Naive thymus-derived CD8-positive, alpha-beta T cell (primary cell): Measurements from ENCODE around the gene MID1. TPM values are rescaled to one million over a fixed set of nuclear protein-coding genes. Genes with fewer than 3 reads are reported as not detected.

ENCODE experiments used
- ATAC-seq, 2 donors: fragments of 150-1000 bp; cut with Tn5 transposase in 1 of 2; sonication (Bioruptor Pico), chemical (Tn5 transposase) in 1 of 2; 1 replicate in 1 of 2; 2 replicates in 1 of 2; pipeline ENCODE4 v1.10.0; 2021; ENCODE audit warnings: mild to moderate bottlenecking in 2 of 2, moderate library complexity in 2 of 2
- POLR2A ChIA-PET: fragments of 350-600 bp; sonication (Branson Sonifier 250); formaldehyde crosslinking; loops from one replicate; lab custom pipeline; 2021; ENCODE audit warnings: antibody characterized with exemption; lab: Charles Lee
- DNase-seq, 10 donors: peaks; one replicate each; pipeline versions ENCODE4 v3.0.0 to v3.0.0-alpha.2; 2020 to 2022
- H3K27ac Mint-ChIP-seq, 10 donors: one replicate each; pipeline ENCODE4 v1.8.0; 2020 to 2022; ENCODE audit warnings: mild to moderate bottlenecking in 10 of 10, mixed read lengths in 10 of 10, moderate library complexity in 4 of 10, inconsistent platforms in 1 of 10
- H3K27me3 Mint-ChIP-seq, 5 donors: one replicate each; pipeline ENCODE4 v1.8.0; 2021 to 2022; ENCODE audit warnings: mixed read lengths in 5 of 5
- H3K36me3 Mint-ChIP-seq, 3 donors: one replicate each; pipeline ENCODE4 v1.8.0; 2020 to 2022; ENCODE audit warnings: mixed read lengths in 3 of 3, mild to moderate bottlenecking in 2 of 3, inconsistent platforms in 1 of 3
- H3K4me1 Mint-ChIP-seq, 4 donors: one replicate each; pipeline ENCODE4 v1.8.0; 2021 to 2022; ENCODE audit warnings: mixed read lengths in 4 of 4
- H3K4me3 Mint-ChIP-seq, 10 donors: one replicate each; pipeline ENCODE4 v1.8.0; 2020 to 2022; ENCODE audit warnings: mild to moderate bottlenecking in 10 of 10, mixed read lengths in 10 of 10, moderate library complexity in 6 of 10, inconsistent platforms in 1 of 10
- H3K9me3 Mint-ChIP-seq, 9 donors: one replicate each; pipeline ENCODE4 v1.8.0; 2020 to 2022; ENCODE audit warnings: mixed read lengths in 9 of 9, mild to moderate bottlenecking in 3 of 9, inconsistent platforms in 1 of 9, moderate library complexity in 1 of 9
- polyA plus RNA-seq, 3 donors: library from polyadenylated mRNA; unstranded; fragments of 300-500 nt; fragmentation: Illumina TruSeq; gene quantifications; one replicate each; pipeline ENCODE4 v1.2.3, GENCODE V29; 2021
- total RNA-seq, 8 experiments: library from RNA in 2 of 8; stranded (reverse) in 2 of 8; gene quantifications; one replicate each; pipeline ENCODE4 v1.2.3 and lab custom pipeline; 2021 to 2026

Gene MID1, protein sequence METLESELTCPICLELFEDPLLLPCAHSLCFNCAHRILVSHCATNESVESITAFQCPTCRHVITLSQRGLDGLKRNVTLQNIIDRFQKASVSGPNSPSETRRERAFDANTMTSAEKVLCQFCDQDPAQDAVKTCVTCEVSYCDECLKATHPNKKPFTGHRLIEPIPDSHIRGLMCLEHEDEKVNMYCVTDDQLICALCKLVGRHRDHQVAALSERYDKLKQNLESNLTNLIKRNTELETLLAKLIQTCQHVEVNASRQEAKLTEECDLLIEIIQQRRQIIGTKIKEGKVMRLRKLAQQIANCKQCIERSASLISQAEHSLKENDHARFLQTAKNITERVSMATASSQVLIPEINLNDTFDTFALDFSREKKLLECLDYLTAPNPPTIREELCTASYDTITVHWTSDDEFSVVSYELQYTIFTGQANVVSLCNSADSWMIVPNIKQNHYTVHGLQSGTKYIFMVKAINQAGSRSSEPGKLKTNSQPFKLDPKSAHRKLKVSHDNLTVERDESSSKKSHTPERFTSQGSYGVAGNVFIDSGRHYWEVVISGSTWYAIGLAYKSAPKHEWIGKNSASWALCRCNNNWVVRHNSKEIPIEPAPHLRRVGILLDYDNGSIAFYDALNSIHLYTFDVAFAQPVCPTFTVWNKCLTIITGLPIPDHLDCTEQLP
- total RNA-seq (under 1 TPM in 1 of 2 experiments, not detected in 1; 0.31 TPM), polyA plus RNA-seq (not detected), total RNA-seq (lab: John Stamatoyannopoulos, UW) (0 to 0.43 (median 0.18) reads per million in 6 experiments)

- H3K36me3 Mint-ChIP-seq, result peaks cover 0 to 11% (median 0%) of the 10 kb centered on the region in 3 donors
- H3K27me3 Mint-ChIP-seq, result peaks cover 5 to 40% (median 31%) of the 10 kb centered on the region in 5 donors
- peak within 1 kb of the TSS; percentile 65 to 85 (median 80) for H3K4me3 Mint-ChIP-seq
- H3K27ac Mint-ChIP-seq, result peak within 1 kb of the TSS in 2 of 10 donors; percentile 71 to 78
- ATAC-seq, result peak; percentile 28 to 42
- peaks cover 0 to 5% (median 0%) of the 10 kb centered on the region in 9 donors for H3K9me3 Mint-ChIP-seq
- POLR2A ChIA-PET, result no interaction called here
- peaks cover 9 to 21% (median 15%) of the 10 kb centered on the region in 4 donors for H3K4me1 Mint-ChIP-seq
- peak in 1 of 10 donors; percentile 5 for DNase-seq
Measured at GRCh38 chrX:10620121-10620699, at the start of gene MID1. Gene MID1, minus strand, starts transcription at chrX:10620585. Its CDS starts 53,038 bp downstream, at chrX:10567547.

DNA sequence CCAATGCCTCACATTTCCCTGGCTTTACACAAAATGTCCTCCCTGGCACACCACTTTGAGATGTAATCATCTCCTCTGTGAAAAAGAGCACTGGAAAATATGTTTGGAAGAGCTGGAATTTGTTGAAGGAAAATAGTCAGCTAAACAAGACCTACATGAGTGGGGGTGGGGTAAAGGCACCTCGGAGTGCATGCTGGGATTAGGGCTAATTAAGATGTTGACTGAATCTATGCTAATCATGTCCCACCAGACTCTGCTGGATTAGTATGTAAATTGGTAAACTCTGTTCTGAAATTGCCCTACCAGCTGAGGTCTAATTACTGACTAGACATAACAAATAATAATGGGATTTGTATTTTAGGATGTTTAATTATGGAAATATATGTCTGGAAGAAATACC lies 46.8 kb upstream of the MID1 start:
- Mint-ChIP-seq H3K4me3 (no peak overlapping the region), H3K36me3 (peaks cover 0 to 5% (median 0%) of the 10 kb centered on the region in 3 donors), H3K27ac (no peak overlapping the region), H3K9me3 (peaks cover 0 to 4% (median 0%) of the 10 kb centered on the region in 9 donors), H3K27me3 (peaks cover 0 to 4% (median 0%) of the 10 kb centered on the region in 5 donors), H3K4me1 (no peaks in the 10 kb centered on the region)
- ATAC-seq (no peak), DNase-seq (no peak)
- POLR2A ChIA-PET, result no interaction called here

DNA sequence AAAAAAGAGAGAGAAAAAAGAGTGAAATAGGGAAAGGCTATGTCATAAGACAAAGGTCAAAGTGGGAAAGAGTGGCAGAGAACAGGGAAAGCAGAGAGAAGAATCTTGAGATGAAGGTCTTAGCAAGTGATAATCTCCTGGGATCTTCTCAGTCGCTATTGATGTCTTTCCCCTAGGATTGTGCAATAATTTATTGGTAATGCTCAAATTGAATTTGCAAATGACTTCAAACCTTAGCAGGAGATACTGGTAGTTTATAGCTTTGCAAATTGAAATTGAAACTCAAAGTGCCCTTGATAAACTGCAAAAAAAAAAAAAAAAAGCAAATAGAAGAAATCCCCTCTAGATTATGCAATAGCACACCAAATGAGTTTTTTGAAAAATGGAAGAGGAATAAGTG lies 45.7 kb upstream of the MID1 start:
- H3K36me3 Mint-ChIP-seq, result peaks cover 0 to 5% (median 0%) of the 10 kb centered on the region in 3 donors
- H3K4me1 Mint-ChIP-seq, result no peaks in the 10 kb centered on the region
- no peak overlapping the region for H3K4me3 Mint-ChIP-seq
- POLR2A ChIA-PET, result no interaction called here
- no peak overlapping the region for H3K27ac Mint-ChIP-seq
- no peak for DNase-seq
- ATAC-seq, result no peak
- no peaks in the 10 kb centered on the region for H3K27me3 Mint-ChIP-seq
- H3K9me3 Mint-ChIP-seq, result peaks cover 0 to 4% (median 0%) of the 10 kb centered on the region in 9 donors

GRCh38 chrX:10665681-10666080 lies 45.3 kb upstream of the MID1 start:
- H3K4me1 Mint-ChIP-seq, result no peaks in the 10 kb centered on the region
- POLR2A ChIA-PET, result no interaction called here
- DNase-seq (no peak), ATAC-seq (no peak)
- no peak overlapping the region for H3K27ac Mint-ChIP-seq
- H3K9me3 Mint-ChIP-seq, result peaks cover 0 to 4% (median 0%) of the 10 kb centered on the region in 9 donors
- no peak overlapping the region for H3K4me3 Mint-ChIP-seq
- no peaks in the 10 kb centered on the region for H3K27me3 Mint-ChIP-seq
- H3K36me3 Mint-ChIP-seq, result peaks cover 0 to 5% (median 0%) of the 10 kb centered on the region in 3 donors

DNA sequence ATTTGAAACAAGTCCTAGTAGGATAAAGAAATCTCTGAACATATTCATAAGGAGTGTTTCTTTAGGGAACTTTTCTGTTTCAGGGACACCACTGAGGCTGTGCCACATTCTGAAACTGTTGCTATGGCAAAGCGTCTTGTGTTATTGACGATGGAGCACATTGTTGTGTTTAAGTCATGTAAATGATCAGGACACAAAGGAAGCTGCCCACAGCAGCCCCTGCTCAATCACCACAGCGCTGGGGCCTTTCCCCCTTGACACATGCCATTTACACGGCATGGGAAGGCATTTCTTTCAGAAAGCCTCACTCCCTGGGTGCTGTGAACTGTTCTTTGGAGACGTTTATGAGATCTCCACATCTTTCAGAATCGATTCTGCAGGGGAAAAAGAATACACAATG lies 39.8 kb upstream of the MID1 start:
- H3K4me3 Mint-ChIP-seq, result no peak overlapping the region
- DNase-seq, result no peak
- POLR2A ChIA-PET, result no interaction called here
- H3K9me3 Mint-ChIP-seq, result peaks cover 0 to 11% (median 0%) of the 10 kb centered on the region in 9 donors
- no peak overlapping the region for H3K27ac Mint-ChIP-seq
- H3K27me3 Mint-ChIP-seq, result no peaks in the 10 kb centered on the region
- H3K36me3 Mint-ChIP-seq, result peaks cover 0 to 8% (median 0%) of the 10 kb centered on the region in 3 donors
- ATAC-seq, result no peak
- H3K4me1 Mint-ChIP-seq, result no peaks in the 10 kb centered on the region

DNA sequence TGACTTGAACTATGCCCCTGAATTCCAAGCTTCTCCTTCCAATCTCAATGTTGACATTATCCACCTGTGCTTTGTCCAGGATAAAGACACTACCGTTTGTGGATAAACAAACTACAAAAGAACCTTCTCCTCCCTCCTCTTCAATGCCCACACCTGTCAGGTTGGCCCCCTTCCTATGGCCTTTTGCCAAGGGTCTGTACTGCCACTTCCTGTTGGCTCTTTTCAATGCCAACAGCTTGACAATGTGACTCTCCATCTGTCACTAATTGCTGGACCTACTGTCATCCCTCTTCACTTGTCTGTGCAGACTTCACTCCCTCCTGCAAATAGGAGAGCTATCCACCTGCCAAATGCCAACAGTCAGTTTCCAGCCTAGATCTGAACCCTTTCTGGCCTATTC lies 35.8 kb upstream of the MID1 start:
- DNase-seq (no peak), ATAC-seq (no peak)
- Mint-ChIP-seq H3K4me3 (no peak overlapping the region), H3K36me3 (peaks cover 0 to 4% (median 0%) of the 10 kb centered on the region in 3 donors), H3K27ac (no peak overlapping the region), H3K27me3 (no peaks in the 10 kb centered on the region), H3K9me3 (peaks cover 0 to 28% (median 5%) of the 10 kb centered on the region in 9 donors), H3K4me1 (no peaks in the 10 kb centered on the region)
- POLR2A ChIA-PET, result no interaction called here

- ATAC-seq (no peak), DNase-seq (no peak)
- no peaks in the 10 kb centered on the region for H3K27me3 Mint-ChIP-seq
- POLR2A ChIA-PET, result no interaction called here
- H3K4me3 Mint-ChIP-seq, result no peak overlapping the region
- no peaks in the 10 kb centered on the region for H3K4me1 Mint-ChIP-seq
- peaks cover 0 to 28% (median 5%) of the 10 kb centered on the region in 9 donors for H3K9me3 Mint-ChIP-seq
- H3K36me3 Mint-ChIP-seq, result peaks cover 0 to 4% (median 0%) of the 10 kb centered on the region in 3 donors
- H3K27ac Mint-ChIP-seq, result no peak overlapping the region
Measured at GRCh38 chrX:10654960-10655359, 34.6 kb upstream of the MID1 start.

DNA sequence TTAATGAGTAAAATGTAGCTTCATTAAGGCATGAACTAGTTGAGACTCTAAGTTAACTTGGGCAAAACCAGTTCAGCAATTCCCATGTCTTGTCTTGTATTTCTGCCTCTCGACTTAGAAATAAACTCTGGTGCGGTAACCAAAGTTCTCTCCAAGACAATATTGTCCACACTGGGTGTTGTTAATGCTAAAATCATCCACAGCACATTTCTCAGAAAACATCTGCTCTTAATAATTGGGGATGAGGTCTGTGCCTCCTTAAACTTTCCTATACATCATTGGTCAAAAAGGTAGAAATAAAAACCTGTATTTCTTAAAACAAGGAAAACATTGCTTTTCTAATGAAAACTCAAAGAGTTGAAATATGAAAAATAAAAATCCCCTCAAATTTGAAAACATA lies 32.9 kb upstream of the MID1 start:
- Mint-ChIP-seq H3K27ac (no peak overlapping the region), H3K27me3 (no peaks in the 10 kb centered on the region), H3K4me1 (no peaks in the 10 kb centered on the region), H3K36me3 (peaks cover 0 to 4% (median 0%) of the 10 kb centered on the region in 3 donors), H3K4me3 (no peak overlapping the region), H3K9me3 (peaks cover 0 to 22% (median 5%) of the 10 kb centered on the region in 9 donors)
- POLR2A ChIA-PET, result no interaction called here
- no peak for ATAC-seq
- no peak for DNase-seq

DNA sequence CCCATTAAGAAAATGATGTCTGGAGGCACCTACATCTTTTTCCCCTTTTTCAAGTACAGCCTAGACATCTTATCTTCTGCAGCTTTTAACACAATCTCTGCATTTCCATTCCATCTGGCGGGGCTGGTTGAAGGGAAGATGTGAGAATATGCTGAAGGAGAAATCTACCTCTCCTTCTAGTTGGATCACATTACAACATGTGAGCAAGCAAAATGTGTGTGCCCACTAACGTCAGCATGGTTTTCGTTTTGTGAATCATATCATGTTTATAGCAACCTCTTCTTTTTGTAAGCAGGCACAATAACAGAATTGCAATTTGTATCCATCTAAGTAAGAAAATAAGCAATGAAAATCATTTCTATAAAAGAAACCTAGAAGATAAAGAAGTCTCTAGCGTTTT lies 28.9 kb upstream of the MID1 start:
- ATAC-seq (no peak), DNase-seq (no peak)
- Mint-ChIP-seq H3K4me3 (no peak overlapping the region), H3K4me1 (no peaks in the 10 kb centered on the region), H3K27ac (no peak overlapping the region), H3K36me3 (no peaks in the 10 kb centered on the region), H3K27me3 (no peaks in the 10 kb centered on the region), H3K9me3 (peaks cover 0 to 13% (median 5%) of the 10 kb centered on the region in 9 donors)
- POLR2A ChIA-PET, result no interaction called here

GRCh38 chrX:10648614-10649013 lies 28.2 kb upstream of the MID1 start:
- H3K4me3 Mint-ChIP-seq, result no peak overlapping the region
- no peaks in the 10 kb centered on the region for H3K36me3 Mint-ChIP-seq
- no peak for DNase-seq
- H3K27ac Mint-ChIP-seq, result no peak overlapping the region
- H3K27me3 Mint-ChIP-seq, result no peaks in the 10 kb centered on the region
- no peaks in the 10 kb centered on the region for H3K4me1 Mint-ChIP-seq
- peaks cover 0 to 13% (median 5%) of the 10 kb centered on the region in 9 donors for H3K9me3 Mint-ChIP-seq
- POLR2A ChIA-PET, result no interaction called here
- no peak for ATAC-seq

GRCh38 chrX:10636851-10637250 lies 16.5 kb upstream of the MID1 start:
- Mint-ChIP-seq H3K27ac (no peak overlapping the region), H3K4me1 (no peaks in the 10 kb centered on the region), H3K27me3 (peaks cover 0 to 1% (median 0%) of the 10 kb centered on the region in 5 donors), H3K4me3 (no peak overlapping the region), H3K9me3 (peaks cover 0 to 16% (median 4%) of the 10 kb centered on the region in 9 donors), H3K36me3 (peaks cover 0 to 5% (median 0%) of the 10 kb centered on the region in 3 donors)
- DNase-seq, result no peak
- ATAC-seq, result no peak
- POLR2A ChIA-PET, result no interaction called here

- no peak overlapping the region for H3K4me3 Mint-ChIP-seq
- ATAC-seq, result no peak
- H3K4me1 Mint-ChIP-seq, result no peaks in the 10 kb centered on the region
Measured at GRCh38 chrX:10636337-10636736, 16.0 kb upstream of the MID1 start.

More at GRCh38 chrX:10636337-10636736, 16.0 kb upstream of the MID1 start:
- POLR2A ChIA-PET, result no interaction called here
- H3K27ac Mint-ChIP-seq, result no peak overlapping the region
- peaks cover 0 to 1% (median 0%) of the 10 kb centered on the region in 5 donors for H3K27me3 Mint-ChIP-seq
- no peak for DNase-seq
- H3K9me3 Mint-ChIP-seq, result peaks cover 0 to 11% (median 4%) of the 10 kb centered on the region in 9 donors
- peaks cover 0 to 5% (median 0%) of the 10 kb centered on the region in 3 donors for H3K36me3 Mint-ChIP-seq
